Measurements from ENCODE around the gene RBX1.

GRCh38 chr22:40973144-40973543 is 22.0 kb downstream of the RBX1 start:
- TF ChIP-seq CTCF (IDR thresholded peaks at IDR 0.05; ENCODE audit: low read length) (no peak), EZH2 (optimal IDR thresholded peaks at IDR 0.05; ENCODE audit: low read depth, low read length) (no peak)

All from MM.1S (cell line).